OCI-LY3 (cell line): Measurements from ENCODE around the gene GSN.
"Not testable (repeated sequence)": the region's sequence is repeated elsewhere in the genome, so short reads cannot be mapped to it uniquely, and the experiment has no call there.

Experiments
- H2AFZ ChIP-seq: fragments of 200-600, 300-600 bp; shearing (Covaris generic); 2 replicates; pipeline ENCODE4 v1.6.0; 2014; ENCODE audit warnings: antibody characterized with exemption, low read depth, low read length
- H3K27ac ChIP-seq: fragments of 200-600, 300-600 bp; sonication (generic); 2 replicates; pipeline ENCODE4 v1.5.1; 2014; ENCODE audit warnings: mild to moderate bottlenecking, low read length, moderate library complexity, mixed read lengths
- H3K27me3 ChIP-seq: fragments of 200-600, 300-600 bp; sonication (generic); 2 replicates; pipeline ENCODE4 v1.6.1; 2014; ENCODE audit warnings: low read depth, low read length, mixed read lengths
- H3K36me3 ChIP-seq: fragments of 200-600, 300-600 bp; sonication (generic); replicated peaks from 2 replicates; pipeline ENCODE3; 2014; ENCODE audit warnings: low read depth, low read length, mixed read lengths
- H3K4me1 ChIP-seq: fragments of 300-600, 200-600 bp; sonication (generic); 2 replicates; pipeline ENCODE4 v1.6.1; 2014; ENCODE audit warnings: low read length, mixed read lengths
- H3K4me2 ChIP-seq: fragments of 200-600, 300-600 bp; sonication (generic); 2 replicates; pipeline ENCODE4 v1.6.1; 2014; ENCODE audit warnings: low read length, mixed read lengths
- H3K4me3 ChIP-seq: fragments of 300-600, 200-600 bp; sonication (generic); 2 replicates; pipeline ENCODE4 v1.5.1; 2014; ENCODE audit warnings: antibody characterized with exemption, mild to moderate bottlenecking, low read length, moderate library complexity
- H3K79me2 ChIP-seq: fragments of 300-600, 200-600 bp; shearing (Covaris generic); 2 replicates; pipeline ENCODE4 v1.6.1; 2014; ENCODE audit warnings: mild to moderate bottlenecking, low read length, mixed read lengths
- H3K9ac ChIP-seq: fragments of 300-600, 200-600 bp; shearing (Covaris generic); 2 replicates; pipeline ENCODE4 v1.6.0; 2014; ENCODE audit warnings: mild to moderate bottlenecking, low read length, moderate library complexity
- H3K9me3 ChIP-seq: fragments of 200-600, 300-600 bp; shearing (Covaris generic); 2 replicates; pipeline ENCODE4 v1.6.1; 2014; ENCODE audit warnings: low read length, mixed read lengths; ENCODE audit not compliant: insufficient read depth
- H4K20me1 ChIP-seq: fragments of 200-600, 300-600 bp; sonication (generic); 2 replicates; pipeline ENCODE4 v1.6.1; 2016; ENCODE audit warnings: low read length, mixed read lengths; ENCODE audit not compliant: insufficient read depth
- EZH2phosphoT487 ChIP-seq: fragments of 200-600 bp; shearing (Covaris generic); IDR thresholded peaks from 2 replicates; pipeline ENCODE4 v1.6.1; 2018; ENCODE audit warnings: antibody characterized with exemption, mixed run types, low read depth
- TF ChIP-seq, protein P1 (sequence below): fragments of 200-600, 300-600 bp; sonication (generic); IDR thresholded peaks from 2 replicates; pipeline ENCODE4 v1.5.1; 2014; ENCODE audit warnings: antibody characterized with exemption, low read length, low read depth

Gene GSN

DNA sequence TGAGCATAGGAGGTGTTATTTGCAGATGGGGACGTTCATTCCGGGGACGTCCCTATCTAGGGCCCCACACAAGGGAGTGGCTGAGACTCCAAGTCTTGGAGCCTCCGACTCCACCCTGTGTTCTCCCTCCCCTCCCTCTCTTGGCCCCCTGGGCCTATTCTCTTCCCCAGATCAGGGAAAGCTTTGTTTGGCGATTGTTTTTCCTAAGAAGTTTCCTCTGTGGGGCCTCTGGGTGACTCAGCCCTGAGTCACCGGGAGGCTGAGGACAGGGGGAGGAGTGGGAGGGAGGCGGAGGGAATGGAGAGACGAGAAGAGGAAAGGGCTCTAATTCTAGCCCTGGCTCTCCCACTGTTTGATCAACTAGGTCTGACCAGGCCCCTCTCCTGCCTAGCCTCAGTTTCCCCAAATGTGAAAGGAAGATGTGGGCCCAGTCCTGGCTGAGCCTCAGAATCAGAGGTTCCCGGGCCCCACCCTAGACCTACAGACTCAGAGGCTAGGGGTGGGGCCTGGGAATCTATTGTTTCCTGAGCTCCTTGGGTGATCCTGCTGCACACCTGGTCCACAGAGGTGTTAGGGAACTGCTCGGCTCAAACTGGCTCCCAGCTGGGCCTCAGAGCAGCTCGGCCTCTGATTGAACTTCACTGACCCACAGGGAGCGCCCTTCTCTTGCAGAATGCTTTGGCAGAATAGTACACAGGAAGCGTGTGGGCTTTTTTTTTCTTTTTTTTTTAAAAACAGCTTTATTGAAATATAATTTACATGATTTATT lies 19.2 kb downstream of the GSN start:
- Histone ChIP-seq H3K27ac (no peak overlapping the region), H3K27me3 (no peaks in the 10 kb centered on the region), H3K79me2 (no peaks in the 10 kb centered on the region), H3K4me2 (no peak overlapping the region), H4K20me1 (no peaks in the 10 kb centered on the region), H3K4me3 (no peak overlapping the region), H3K4me1 (peaks cover 11% of the 10 kb centered on the region), H3K9me3 (no peaks in the 10 kb centered on the region), H3K9ac (no peak overlapping the region), H2AFZ (no peak overlapping the region), H3K36me3 (no peaks in the 10 kb centered on the region)
- TF ChIP-seq EZH2phosphoT487 = no peak
- TF ChIP-seq, protein P1, sequence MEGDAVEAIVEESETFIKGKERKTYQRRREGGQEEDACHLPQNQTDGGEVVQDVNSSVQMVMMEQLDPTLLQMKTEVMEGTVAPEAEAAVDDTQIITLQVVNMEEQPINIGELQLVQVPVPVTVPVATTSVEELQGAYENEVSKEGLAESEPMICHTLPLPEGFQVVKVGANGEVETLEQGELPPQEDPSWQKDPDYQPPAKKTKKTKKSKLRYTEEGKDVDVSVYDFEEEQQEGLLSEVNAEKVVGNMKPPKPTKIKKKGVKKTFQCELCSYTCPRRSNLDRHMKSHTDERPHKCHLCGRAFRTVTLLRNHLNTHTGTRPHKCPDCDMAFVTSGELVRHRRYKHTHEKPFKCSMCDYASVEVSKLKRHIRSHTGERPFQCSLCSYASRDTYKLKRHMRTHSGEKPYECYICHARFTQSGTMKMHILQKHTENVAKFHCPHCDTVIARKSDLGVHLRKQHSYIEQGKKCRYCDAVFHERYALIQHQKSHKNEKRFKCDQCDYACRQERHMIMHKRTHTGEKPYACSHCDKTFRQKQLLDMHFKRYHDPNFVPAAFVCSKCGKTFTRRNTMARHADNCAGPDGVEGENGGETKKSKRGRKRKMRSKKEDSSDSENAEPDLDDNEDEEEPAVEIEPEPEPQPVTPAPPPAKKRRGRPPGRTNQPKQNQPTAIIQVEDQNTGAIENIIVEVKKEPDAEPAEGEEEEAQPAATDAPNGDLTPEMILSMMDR = no peak

DNA sequence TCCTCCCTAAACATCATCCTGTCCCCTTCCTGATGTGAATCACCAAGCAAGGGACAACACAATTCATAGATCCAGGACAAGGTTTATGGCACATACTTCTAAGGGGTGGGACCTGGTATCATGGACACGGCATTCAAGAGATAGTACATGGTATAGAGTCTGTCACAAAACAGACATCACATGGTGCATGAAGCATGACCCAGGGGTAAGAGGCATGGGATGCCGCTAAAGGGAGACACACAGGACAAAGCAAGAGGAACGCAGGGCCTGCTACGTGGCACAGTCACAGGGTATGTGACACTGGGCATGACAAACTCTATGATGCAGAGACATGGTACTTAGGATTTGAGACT lies 20.7 kb downstream of the GSN start:
- Histone ChIP-seq H3K79me2 (no peaks in the 10 kb centered on the region), H3K4me1 (peaks cover 6% of the 10 kb centered on the region), H3K36me3 (no peaks in the 10 kb centered on the region), H3K27me3 (no peaks in the 10 kb centered on the region), H3K4me2 (no peak overlapping the region), H3K9ac (no peak overlapping the region), H3K9me3 (no peaks in the 10 kb centered on the region), H3K4me3 (no peak overlapping the region), H3K27ac (no peak overlapping the region), H2AFZ (no peak overlapping the region), H4K20me1 (no peaks in the 10 kb centered on the region)
- TF ChIP-seq, protein P1 = no peak
- TF ChIP-seq EZH2phosphoT487 = no peak

DNA sequence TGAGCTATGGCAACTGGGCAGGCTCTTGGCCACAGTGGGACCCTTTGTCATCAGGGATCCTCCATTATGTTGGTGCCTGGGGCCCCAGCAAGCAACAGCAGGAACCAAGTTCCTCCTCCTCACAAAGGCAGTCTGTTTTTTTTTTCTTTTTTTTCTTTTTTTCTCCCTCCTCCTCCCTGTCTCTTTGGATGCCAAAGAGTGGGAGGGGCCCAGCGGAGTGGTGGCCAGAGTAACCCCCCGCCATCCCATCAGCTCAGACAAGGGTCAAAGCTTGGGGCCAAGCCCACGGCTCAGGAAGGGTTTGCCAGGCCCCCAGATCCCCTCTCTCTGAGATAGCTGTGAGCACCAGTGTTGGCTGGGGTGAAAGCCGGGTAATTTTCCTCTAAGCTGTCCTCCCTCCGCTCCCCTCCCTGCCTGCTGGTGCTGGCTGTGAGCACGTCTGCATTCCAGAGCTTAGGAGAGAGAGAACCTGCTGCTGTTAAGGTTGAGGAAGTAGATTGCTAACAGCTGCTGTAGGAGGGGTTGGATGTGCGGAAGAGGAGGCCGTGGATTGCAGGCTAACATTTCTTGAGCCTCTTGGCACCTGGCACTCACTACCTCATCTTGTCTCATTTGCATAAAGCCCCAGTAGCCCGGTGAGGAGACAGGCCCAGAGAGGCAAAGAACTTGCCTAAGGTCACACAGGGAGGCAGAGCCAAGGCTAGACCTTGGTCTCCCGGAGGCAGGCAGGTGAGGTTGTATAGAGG lies 21.2 kb downstream of the GSN start:
- no peaks in the 10 kb centered on the region for H3K27me3 ChIP-seq
- no peak overlapping the region for H3K4me3 ChIP-seq
- no peaks in the 10 kb centered on the region for H3K79me2 ChIP-seq
- no peak overlapping the region for H3K4me2 ChIP-seq
- no peak overlapping the region for H2AFZ ChIP-seq
- peaks cover under 1% of the 10 kb centered on the region for H3K4me1 ChIP-seq
- no peaks in the 10 kb centered on the region for H3K36me3 ChIP-seq
- H3K27ac ChIP-seq = no peak overlapping the region
- no peaks in the 10 kb centered on the region for H3K9me3 ChIP-seq
- H3K9ac ChIP-seq = no peak overlapping the region
- no peaks in the 10 kb centered on the region for H4K20me1 ChIP-seq
- no peak for TF ChIP-seq EZH2phosphoT487
- TF ChIP-seq, protein P1 = no peak

DNA sequence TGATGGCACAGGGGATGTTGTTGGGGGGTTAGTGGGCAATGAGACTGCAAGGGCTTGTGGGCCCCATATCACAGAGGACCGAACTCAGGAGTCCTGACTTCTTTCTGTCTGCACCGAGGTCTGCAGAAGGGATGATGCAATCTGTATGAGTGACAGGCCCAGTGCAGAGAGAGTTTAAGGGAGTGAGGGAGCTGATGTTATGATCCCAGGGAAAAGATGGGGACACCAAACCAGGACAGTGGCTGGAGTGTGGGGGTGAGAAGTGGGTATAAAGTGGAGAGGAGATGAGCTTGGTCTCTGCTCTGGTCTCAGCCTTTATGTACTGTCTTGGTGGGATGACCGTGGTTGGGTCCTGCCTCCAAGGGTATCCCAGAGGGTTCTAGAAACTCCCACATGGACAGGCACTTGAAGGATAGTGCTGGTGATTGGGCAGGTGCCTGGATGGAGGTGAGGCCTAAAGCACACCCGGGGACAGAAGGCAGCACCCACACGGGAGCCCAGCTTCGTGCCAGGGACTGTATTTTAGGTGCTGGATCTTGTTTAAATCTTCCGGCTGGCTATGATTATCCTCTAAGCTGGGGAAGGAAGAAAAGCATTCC lies 21.9 kb downstream of the GSN start:
- Histone ChIP-seq H3K79me2 (no peaks in the 10 kb centered on the region), H4K20me1 (no peaks in the 10 kb centered on the region), H3K36me3 (no peaks in the 10 kb centered on the region), H3K27ac (no peak overlapping the region), H3K4me1 (no peaks in the 10 kb centered on the region), H3K9me3 (no peaks in the 10 kb centered on the region), H3K27me3 (no peaks in the 10 kb centered on the region), H3K9ac (no peak overlapping the region), H3K4me3 (no peak overlapping the region), H2AFZ (no peak overlapping the region), H3K4me2 (no peak overlapping the region)
- TF ChIP-seq, protein P1 = no peak
- no peak for TF ChIP-seq EZH2phosphoT487

DNA sequence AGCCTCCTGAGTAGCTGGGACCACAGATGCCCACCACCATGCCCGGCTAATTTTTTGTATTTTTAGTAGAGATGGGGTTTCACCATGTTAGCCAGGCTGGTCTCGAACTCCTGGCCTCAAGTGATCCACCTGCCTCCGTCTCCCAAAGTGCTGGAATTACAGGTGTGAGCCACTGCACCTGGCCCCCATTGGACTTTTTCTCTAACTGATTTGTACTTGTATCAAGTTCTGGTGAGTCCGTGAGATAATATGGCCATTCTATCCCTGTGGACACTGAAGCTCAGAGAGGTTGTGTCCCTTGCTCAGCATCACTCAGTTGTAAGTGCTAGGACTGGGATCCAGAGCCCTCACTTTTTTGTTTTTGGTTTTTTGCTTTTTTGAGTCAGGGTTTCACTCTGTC lies 23.6 kb downstream of the GSN start:
- H4K20me1 ChIP-seq, H3K4me2 ChIP-seq, H3K36me3 ChIP-seq, H3K27ac ChIP-seq, H3K4me3 ChIP-seq, H3K9me3 ChIP-seq, H3K27me3 ChIP-seq, H3K79me2 ChIP-seq, H3K9ac ChIP-seq, H3K4me1 ChIP-seq, H2AFZ ChIP-seq: not testable (repeated sequence)
